DMS53 treated with DMSO at 0.1 percent for 48 hours (cell line): ENCODE results near the gene RPS10.
"Not testable (repeated sequence)": the region's sequence is repeated elsewhere in the genome, so short reads cannot be mapped to it uniquely, and the experiment has no call there.

Experiments
- DNase-seq: peaks from one replicate; lab custom pipeline; 2025; ENCODE audit not compliant: unreplicated experiment; lab: John Stamatoyannopoulos, UW

Gene RPS10

GRCh38 chr6:34373511-34373910 is 52.4 kb downstream of the RPS10 start:
- no peak for DNase-seq

DNA sequence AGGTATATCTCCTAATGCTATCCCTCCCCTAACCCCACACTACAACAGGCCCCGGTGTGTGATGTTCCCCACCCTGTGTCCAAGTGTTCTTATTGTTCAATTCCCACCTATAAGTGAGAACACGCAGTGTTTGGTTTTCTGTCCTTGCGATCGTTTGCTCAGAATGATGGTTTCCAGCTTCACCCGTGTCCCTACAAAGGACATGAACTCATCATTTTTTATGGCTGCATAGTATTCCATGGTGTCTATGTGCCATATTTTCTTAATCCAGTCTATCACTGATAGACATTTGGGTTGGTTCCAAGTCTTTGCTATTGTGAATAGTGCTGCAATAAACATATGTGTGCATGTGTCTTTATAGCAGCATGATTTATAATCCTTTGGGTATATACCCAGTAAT is 54.0 kb downstream of the RPS10 start:
- DNase-seq: not testable (repeated sequence)

- no peak for DNase-seq
These were observed 55.5 kb downstream of the RPS10 start for GRCh38 chr6:34370361-34370760.

DNA sequence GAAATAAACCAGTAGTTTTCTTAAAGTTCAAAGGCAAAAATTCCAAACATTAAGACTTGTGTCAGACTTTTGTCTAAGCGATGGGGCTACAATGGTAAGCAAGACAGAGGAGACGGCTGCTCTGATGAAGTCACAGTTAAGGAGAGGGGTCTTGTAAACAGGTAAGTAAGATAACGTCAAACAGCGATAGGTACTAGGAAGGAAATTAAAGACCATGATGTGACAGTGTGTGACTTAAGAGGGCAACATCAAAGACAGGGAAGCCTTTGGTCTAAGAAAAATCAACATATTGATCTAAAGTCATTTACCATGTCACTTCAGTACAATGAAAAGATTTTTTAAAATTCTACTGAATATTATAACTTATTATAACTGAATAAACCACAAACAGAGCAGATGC is 56.5 kb downstream of the RPS10 start:
- no peak for DNase-seq
